Fibroblast of skin of back (primary cell): ENCODE results near the gene MINDY2.
"Not testable (repeated sequence)": the region's sequence is repeated elsewhere in the genome, so short reads cannot be mapped to it uniquely, and the experiment has no call there.

Source experiments
- DNase-seq: peaks from one replicate; pipeline ENCODE4 v3.0.0-alpha.2; 2013

The MINDY2 gene

GRCh38 chr15:58755350-58755749 is 15.8 kb upstream of the MINDY2 start:
- DNase-seq = no peak

GRCh38 chr15:58755956-58756355 is 15.1 kb upstream of the MINDY2 start:
- no peak for DNase-seq

GRCh38 chr15:58758141-58758540 is 13.0 kb upstream of the MINDY2 start:
- peak; percentile 23 for DNase-seq

- peak; percentile 19 for DNase-seq
Observed at GRCh38 chr15:58760385-58761009, 10.6 kb upstream of the MINDY2 start.

- DNase-seq = no peak
Observed at GRCh38 chr15:58761010-58761388, 10.1 kb upstream of the MINDY2 start.

- no peak for DNase-seq
Observed at GRCh38 chr15:58762285-58762684, 8.8 kb upstream of the MINDY2 start.

GRCh38 chr15:58762731-58763130 is 8.4 kb upstream of the MINDY2 start:
- DNase-seq = no peak

- no peak for DNase-seq
Observed at GRCh38 chr15:58764468-58764867, 6.6 kb upstream of the MINDY2 start.

GRCh38 chr15:58766290-58766689 is 4.8 kb upstream of the MINDY2 start:
- DNase-seq = no peak

GRCh38 chr15:58768601-58769004 is 2.5 kb upstream of the MINDY2 start:
- DNase-seq = not testable (repeated sequence)

GRCh38 chr15:58770519-58770856 is 614 bp upstream of the MINDY2 start:
- no peak for DNase-seq

- peak; percentile 11 for DNase-seq
Observed at GRCh38 chr15:58771621-58772250, 634 bp downstream of the MINDY2 start.

- no peak for DNase-seq
Observed at GRCh38 chr15:58773024-58773423, 1.9 kb downstream of the MINDY2 start.

GRCh38 chr15:58775402-58775801 is 4.3 kb downstream of the MINDY2 start:
- no peak for DNase-seq

GRCh38 chr15:58777107-58777506 is 6.0 kb downstream of the MINDY2 start:
- DNase-seq = no peak

GRCh38 chr15:58779554-58779953 is 8.5 kb downstream of the MINDY2 start:
- DNase-seq = no peak

- no peak for DNase-seq
Observed at GRCh38 chr15:58785355-58785754, 14.3 kb downstream of the MINDY2 start.

- DNase-seq = no peak
Observed at GRCh38 chr15:58788056-58788710, 17.1 kb downstream of the MINDY2 start.

- peak; percentile 12 for DNase-seq
Observed at GRCh38 chr15:58793862-58794261, 22.8 kb downstream of the MINDY2 start.

GRCh38 chr15:58795825-58796224 is 24.7 kb downstream of the MINDY2 start:
- no peak for DNase-seq

GRCh38 chr15:58797505-58797904 is 26.4 kb downstream of the MINDY2 start:
- no peak for DNase-seq

- DNase-seq = no peak
Observed at GRCh38 chr15:58805095-58805494, 34.0 kb downstream of the MINDY2 start.

GRCh38 chr15:58823267-58823666 is 52.2 kb downstream of the MINDY2 start:
- not testable (repeated sequence) for DNase-seq

GRCh38 chr15:58830556-58830955 is 59.5 kb downstream of the MINDY2 start:
- DNase-seq = no peak
